Stimulated activated naive CD8-positive, alpha-beta T cell treated with anti-CD3 and anti-CD28 coated beads, Interleukin-15, Interleukin-2, amounts not matched to agents 100 ng/mL and 50 ng/mL, for 24 hours (primary cell): Measurements from ENCODE around the gene JPT2.
"Not testable (repeated sequence)": the region's sequence is repeated elsewhere in the genome, so short reads cannot be mapped to it uniquely, and the experiment has no call there.

Experiments
- H3K27ac Mint-ChIP-seq: one replicate; pipeline ENCODE4 v1.8.0; 2021; ENCODE audit warnings: mild to moderate bottlenecking, mixed read lengths
- H3K27me3 Mint-ChIP-seq: one replicate; pipeline ENCODE4 v1.8.0; 2021; ENCODE audit warnings: mixed read lengths
- H3K36me3 Mint-ChIP-seq: one replicate; pipeline ENCODE4 v1.8.0; 2021; ENCODE audit warnings: low read depth, mixed read lengths
- H3K4me1 Mint-ChIP-seq: one replicate; pipeline ENCODE4 v1.8.0; 2021; ENCODE audit warnings: low read depth, mixed read lengths
- H3K4me3 Mint-ChIP-seq: one replicate; pipeline ENCODE4 v1.8.0; 2021; ENCODE audit warnings: mild to moderate bottlenecking, mixed read lengths
- H3K9me3 Mint-ChIP-seq: one replicate; pipeline ENCODE4 v1.8.0; 2021; ENCODE audit warnings: mixed read lengths

JPT2 gene

DNA sequence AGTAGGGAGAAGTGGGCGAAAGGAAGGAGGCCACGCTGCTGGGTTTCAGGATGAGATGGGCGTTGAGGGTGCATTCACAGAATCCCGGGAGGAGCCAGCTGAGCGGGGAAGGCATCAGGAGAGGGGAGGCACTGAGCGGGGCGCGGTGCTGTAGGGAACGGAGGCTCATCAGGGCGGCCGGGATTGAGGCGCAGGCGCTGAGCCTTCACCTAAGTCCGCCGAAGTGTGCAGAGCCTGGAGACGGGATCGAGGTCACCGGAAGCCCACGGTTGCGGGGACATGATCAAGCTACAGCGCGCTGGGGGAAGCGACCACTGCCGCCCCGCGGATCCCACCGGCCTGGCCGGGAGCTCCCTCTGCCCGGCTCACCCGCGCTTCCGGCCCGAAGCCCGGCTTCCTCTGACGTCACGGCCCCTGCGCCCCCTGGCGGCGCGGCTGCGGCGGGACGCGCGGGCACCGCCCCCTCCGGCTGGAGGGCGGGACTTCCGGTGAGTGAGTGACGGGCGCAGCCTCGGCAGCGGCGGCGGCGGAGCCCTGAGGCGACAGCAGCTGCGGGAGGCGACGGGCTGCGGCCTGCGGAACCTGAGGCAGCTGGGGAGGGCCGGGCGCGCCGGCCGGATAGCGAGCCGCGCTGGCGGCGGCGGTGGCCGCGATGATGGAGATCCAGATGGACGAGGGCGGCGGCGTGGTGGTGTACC is 27.8 kb downstream of the JPT2 start, which contains the start of gene MAPK8IP3:
Gene MAPK8IP3, plus strand, starts transcription at position 508 of the 698 bp plus-strand sequence. Its CDS starts 145 bp downstream, at position 653.
- Mint-ChIP-seq H3K27me3 (no peaks in the 10 kb centered on the region), H3K9me3 (no peaks in the 10 kb centered on the region), H3K27ac (peak within 1 kb of the TSS; percentile 98), H3K4me1 (peaks cover 40% of the 10 kb centered on the region), H3K36me3 (peaks cover 24% of the 10 kb centered on the region), H3K4me3 (peak within 1 kb of the TSS; percentile 100)

- no peaks in the 10 kb centered on the region for H3K27me3 Mint-ChIP-seq
- H3K4me3 Mint-ChIP-seq = peak overlapping the region; percentile 100
- H3K4me1 Mint-ChIP-seq = peaks cover 40% of the 10 kb centered on the region
- peak overlapping the region; percentile 88 for H3K27ac Mint-ChIP-seq
- H3K36me3 Mint-ChIP-seq = peaks cover 17% of the 10 kb centered on the region
- no peaks in the 10 kb centered on the region for H3K9me3 Mint-ChIP-seq
Observed at GRCh38 chr16:1706386-1707192, 28.5 kb downstream of the JPT2 start.

DNA sequence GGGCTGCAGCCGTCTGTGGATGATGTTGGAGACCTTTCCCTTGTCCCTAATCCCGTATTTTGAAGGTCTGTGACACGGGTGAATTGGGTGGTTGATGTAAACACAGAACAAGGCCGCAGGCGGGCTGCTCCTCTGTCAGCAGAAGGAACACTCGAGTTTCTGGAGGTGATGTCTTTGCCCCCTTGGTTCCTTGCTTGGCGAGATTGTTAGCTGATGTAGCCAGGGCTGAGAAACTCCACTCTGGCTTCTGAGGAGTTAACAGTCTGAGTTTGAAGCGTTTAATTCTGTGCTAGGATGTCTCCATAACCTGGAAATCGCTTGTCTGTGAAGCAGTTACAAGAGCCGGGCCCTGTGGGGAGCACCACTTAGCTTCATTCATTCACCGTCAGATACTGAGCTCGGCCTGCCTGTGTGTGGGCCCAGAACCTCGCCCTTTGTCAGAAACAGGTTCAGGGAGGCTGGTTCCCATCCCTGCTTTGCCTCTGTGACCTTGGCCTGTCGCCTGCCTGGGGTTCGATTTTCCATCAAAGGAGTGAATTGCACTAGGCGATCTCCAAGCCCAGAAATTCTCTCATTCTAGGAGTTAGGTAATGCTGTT is 29.2 kb downstream of the JPT2 start:
- Mint-ChIP-seq H3K9me3 (no peaks in the 10 kb centered on the region), H3K27me3 (no peaks in the 10 kb centered on the region), H3K4me1 (peaks cover 40% of the 10 kb centered on the region), H3K4me3 (peak overlapping the region; percentile 90), H3K27ac (peak overlapping the region; percentile 88), H3K36me3 (peaks cover 10% of the 10 kb centered on the region)

DNA sequence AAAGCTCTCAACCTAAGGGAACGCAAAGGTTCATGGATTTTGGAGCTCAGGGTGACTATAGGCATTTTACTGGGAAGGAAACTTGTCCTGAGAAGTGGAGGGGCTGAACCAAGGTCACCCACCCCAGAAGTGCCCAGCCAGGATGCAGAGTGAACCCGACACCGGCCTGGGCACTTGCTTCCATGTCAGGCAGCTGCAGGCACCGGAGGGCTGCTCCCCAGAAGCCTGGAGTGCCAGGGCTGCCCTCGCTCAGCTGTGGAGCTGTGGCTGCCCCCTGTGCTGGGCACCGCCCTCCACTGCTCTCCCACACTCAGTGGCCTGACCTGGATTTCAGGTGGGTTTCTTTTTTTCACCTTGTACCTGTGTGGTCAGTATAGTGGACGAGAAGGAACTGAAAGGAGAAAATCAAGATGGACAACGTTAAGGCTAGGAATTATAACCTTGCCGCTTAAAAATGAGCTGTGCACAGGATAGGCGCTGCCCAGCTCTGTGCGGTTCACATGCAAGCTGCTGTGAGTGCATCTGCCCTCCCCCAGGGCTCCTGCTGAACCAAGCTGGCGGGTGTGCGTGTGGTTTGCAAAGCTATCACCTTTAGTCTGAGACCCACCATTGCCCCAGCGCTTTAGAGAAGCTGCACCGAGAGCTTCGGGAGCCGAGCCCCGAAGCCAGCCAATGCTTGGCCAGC is 30.1 kb downstream of the JPT2 start:
- Mint-ChIP-seq H3K4me1 (peaks cover 46% of the 10 kb centered on the region), H3K36me3 (peaks cover 3% of the 10 kb centered on the region), H3K9me3 (no peaks in the 10 kb centered on the region), H3K27me3 (no peaks in the 10 kb centered on the region), H3K4me3 (peak overlapping the region; percentile 90), H3K27ac (peak overlapping the region; percentile 88)

DNA sequence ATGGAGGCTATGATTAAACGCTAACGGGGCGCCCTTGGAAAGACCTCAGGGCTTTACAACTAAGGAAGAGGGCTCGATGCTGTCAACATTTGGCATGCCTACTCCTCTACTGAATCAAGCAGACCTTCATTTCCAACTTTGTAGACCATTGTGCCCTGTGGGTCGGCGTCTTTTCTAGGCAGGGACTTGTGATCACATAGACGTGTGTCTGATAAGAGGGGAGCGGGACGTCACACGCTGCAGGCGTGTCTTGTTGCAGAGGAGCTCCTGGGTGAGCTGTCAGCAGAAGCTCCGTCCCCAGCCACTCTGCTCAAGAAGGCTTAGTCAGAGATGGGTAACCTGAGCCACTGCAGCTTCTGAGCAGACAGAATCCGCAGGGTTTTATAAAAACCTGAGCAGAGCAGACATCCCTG is 30.7 kb downstream of the JPT2 start:
- Mint-ChIP-seq H3K36me3 (no peaks in the 10 kb centered on the region), H3K9me3 (no peaks in the 10 kb centered on the region), H3K4me1 (peaks cover 51% of the 10 kb centered on the region), H3K27ac (no peak overlapping the region), H3K4me3 (peak overlapping the region; percentile 19), H3K27me3 (no peaks in the 10 kb centered on the region)

- peaks cover 53% of the 10 kb centered on the region for H3K4me1 Mint-ChIP-seq
Observed at GRCh38 chr16:1709356-1709755, 31.3 kb downstream of the JPT2 start.

DNA sequence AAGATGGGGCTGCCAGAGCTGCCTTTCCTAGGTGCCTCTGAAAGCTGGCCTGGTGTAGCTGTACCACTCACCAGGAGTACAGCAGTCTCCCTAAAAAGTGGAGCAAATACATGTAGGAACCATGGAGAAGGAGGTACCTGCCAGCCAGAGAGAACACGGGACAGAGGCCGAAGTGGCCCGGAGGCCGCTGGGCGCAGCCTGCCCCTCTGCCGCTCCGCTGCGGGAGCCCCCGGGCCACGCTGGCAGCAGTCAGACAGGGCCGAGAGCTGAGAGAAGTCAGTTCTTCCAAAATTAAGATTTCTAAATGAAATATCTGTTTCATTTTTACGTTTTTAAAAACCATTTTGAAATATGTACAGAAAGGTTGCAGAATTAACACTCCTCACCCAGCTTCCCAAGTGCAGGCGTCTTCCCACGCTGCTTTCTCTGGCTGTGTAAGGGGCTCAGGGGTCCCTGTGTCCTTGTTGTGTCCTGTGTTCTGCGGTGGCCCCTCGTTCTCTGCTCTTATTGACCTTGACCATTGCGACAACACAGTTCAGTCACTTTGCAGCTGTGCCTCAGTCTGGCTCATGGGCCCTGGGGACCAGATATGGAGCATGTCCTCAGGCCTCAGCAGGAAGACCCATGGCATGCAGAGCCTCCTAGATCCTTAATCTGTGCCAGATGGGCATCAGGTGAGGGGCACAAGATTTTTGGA is 32.9 kb downstream of the JPT2 start:
- Mint-ChIP-seq H3K4me3 (no peak overlapping the region), H3K9me3 (no peaks in the 10 kb centered on the region), H3K27me3 (no peaks in the 10 kb centered on the region), H3K27ac (peak overlapping the region; percentile 52), H3K36me3 (peaks cover 4% of the 10 kb centered on the region), H3K4me1 (peaks cover 46% of the 10 kb centered on the region)

More at GRCh38 chr16:1709356-1709755, 31.3 kb downstream of the JPT2 start:
- H3K9me3 Mint-ChIP-seq = no peaks in the 10 kb centered on the region
- no peaks in the 10 kb centered on the region for H3K27me3 Mint-ChIP-seq
- no peaks in the 10 kb centered on the region for H3K36me3 Mint-ChIP-seq
- H3K27ac Mint-ChIP-seq = peak overlapping the region; percentile 26
- H3K4me3 Mint-ChIP-seq = no peak overlapping the region

- H3K27ac Mint-ChIP-seq = peak overlapping the region; percentile 3
- H3K4me3 Mint-ChIP-seq = no peak overlapping the region
- H3K4me1 Mint-ChIP-seq = peaks cover 46% of the 10 kb centered on the region
Observed at GRCh38 chr16:1712791-1713261, 34.7 kb downstream of the JPT2 start.

GRCh38 chr16:1713331-1713730 is 35.3 kb downstream of the JPT2 start:
- Mint-ChIP-seq H3K4me1 (peaks cover 42% of the 10 kb centered on the region), H3K9me3 (no peaks in the 10 kb centered on the region), H3K27ac (peak overlapping the region; percentile 3), H3K27me3 (no peaks in the 10 kb centered on the region), H3K4me3 (no peak overlapping the region), H3K36me3 (peaks cover 4% of the 10 kb centered on the region)

More at GRCh38 chr16:1712791-1713261, 34.7 kb downstream of the JPT2 start:
- no peaks in the 10 kb centered on the region for H3K9me3 Mint-ChIP-seq
- H3K36me3 Mint-ChIP-seq = peaks cover 4% of the 10 kb centered on the region
- H3K27me3 Mint-ChIP-seq = no peaks in the 10 kb centered on the region

DNA sequence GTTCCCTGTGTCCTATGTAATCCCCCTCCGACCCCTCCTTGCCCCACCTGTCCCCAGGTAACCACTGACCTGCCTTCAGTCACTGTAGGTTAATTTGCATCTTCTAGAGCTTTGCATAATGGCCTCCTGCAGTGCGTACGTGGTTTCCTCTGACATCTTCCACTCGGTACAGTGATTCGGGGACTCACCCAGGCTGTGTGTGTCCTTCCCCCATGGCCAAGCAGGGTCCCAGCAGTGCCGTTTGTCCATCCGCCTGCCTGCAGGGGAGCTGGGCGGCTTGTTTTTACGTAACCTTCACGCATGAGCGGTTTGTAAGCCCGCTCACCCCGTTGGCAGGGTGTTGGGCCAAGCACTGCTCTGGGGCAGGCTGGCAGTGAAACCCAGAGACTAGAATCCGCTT is 35.9 kb downstream of the JPT2 start:
- no peak overlapping the region for H3K4me3 Mint-ChIP-seq
- no peaks in the 10 kb centered on the region for H3K9me3 Mint-ChIP-seq
- H3K27me3 Mint-ChIP-seq = no peaks in the 10 kb centered on the region
- H3K36me3 Mint-ChIP-seq = peaks cover 4% of the 10 kb centered on the region
- H3K27ac Mint-ChIP-seq = no peak overlapping the region
- H3K4me1 Mint-ChIP-seq = peaks cover 42% of the 10 kb centered on the region

DNA sequence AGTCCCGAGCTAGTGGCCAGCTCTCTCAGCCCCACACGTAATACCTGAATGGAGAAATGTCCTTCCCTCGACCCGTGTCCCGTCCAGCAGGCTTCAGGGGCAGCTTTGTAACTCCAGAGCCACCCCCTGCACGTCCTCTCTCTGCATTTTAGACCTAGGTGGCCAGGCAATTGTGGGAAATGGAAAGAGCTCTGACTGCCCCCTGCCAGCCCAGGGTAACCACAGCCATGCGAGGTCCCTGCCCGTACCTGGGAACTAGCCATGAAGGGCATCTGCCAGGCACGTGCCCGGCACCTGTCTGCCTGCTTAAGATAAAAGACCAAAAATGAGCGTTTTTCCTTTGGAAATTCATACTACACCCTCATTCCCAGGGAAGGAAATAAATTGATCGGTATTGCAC is 37.1 kb downstream of the JPT2 start:
- no peaks in the 10 kb centered on the region for H3K9me3 Mint-ChIP-seq
- no peak overlapping the region for H3K27ac Mint-ChIP-seq
- peaks cover 4% of the 10 kb centered on the region for H3K36me3 Mint-ChIP-seq
- H3K27me3 Mint-ChIP-seq = no peaks in the 10 kb centered on the region
- peaks cover 45% of the 10 kb centered on the region for H3K4me1 Mint-ChIP-seq
- no peak overlapping the region for H3K4me3 Mint-ChIP-seq

GRCh38 chr16:1718236-1718635 is 40.2 kb downstream of the JPT2 start:
- H3K36me3 Mint-ChIP-seq, H3K9me3 Mint-ChIP-seq, H3K4me3 Mint-ChIP-seq, H3K27me3 Mint-ChIP-seq, H3K27ac Mint-ChIP-seq: not testable (repeated sequence)
- H3K4me1 Mint-ChIP-seq = peaks cover 59% of the 10 kb centered on the region

- not testable (repeated sequence) for H3K4me3 Mint-ChIP-seq, H3K27ac Mint-ChIP-seq
Observed at GRCh38 chr16:1719559-1720229, 41.6 kb downstream of the JPT2 start.

DNA sequence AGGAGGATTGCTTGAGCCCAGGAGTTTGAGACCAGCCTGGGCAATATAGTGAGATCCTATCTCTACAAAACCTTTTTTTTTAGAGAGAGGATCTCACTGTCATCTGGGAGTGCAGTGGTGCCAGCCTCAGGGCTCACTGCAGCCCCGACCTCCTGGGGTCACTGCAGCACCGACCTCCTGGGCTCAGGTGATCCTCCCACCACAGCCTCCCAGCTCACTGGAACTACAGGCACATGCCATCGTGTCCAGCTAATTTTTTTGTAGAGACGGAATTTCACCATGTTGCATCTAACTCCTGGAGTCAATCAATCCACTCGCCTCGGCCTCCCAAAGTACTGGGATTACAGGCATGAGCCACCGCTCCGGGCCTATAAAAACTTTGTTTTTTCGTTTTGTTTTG is 43.3 kb downstream of the JPT2 start:
- H3K4me1 Mint-ChIP-seq = peaks cover 51% of the 10 kb centered on the region
- H3K9me3 Mint-ChIP-seq = no peaks in the 10 kb centered on the region
- H3K4me3 Mint-ChIP-seq = no peak overlapping the region
- peaks cover 9% of the 10 kb centered on the region for H3K36me3 Mint-ChIP-seq
- no peak overlapping the region for H3K27ac Mint-ChIP-seq
- H3K27me3 Mint-ChIP-seq = no peaks in the 10 kb centered on the region

More at GRCh38 chr16:1719559-1720229, 41.6 kb downstream of the JPT2 start:
- peaks cover 51% of the 10 kb centered on the region for H3K4me1 Mint-ChIP-seq
- not testable (repeated sequence) for H3K9me3 Mint-ChIP-seq, H3K27me3 Mint-ChIP-seq, H3K36me3 Mint-ChIP-seq
